Activated CD8-positive, alpha-beta T cell treated with anti-CD3 and anti-CD28 coated beads for 36 hours (primary cell): ENCODE results near the gene SLC38A1. TPM values are rescaled to one million over a fixed set of nuclear protein-coding genes. Genes with fewer than 3 reads are reported as not detected.

Source experiments
- ATAC-seq: fragments of 200-7000 bp; cut with Tn5 transposase; one replicate; pipeline ENCODE4 v1.10.0; 2021; ENCODE audit warnings: mild to moderate bottlenecking, moderate library complexity
- CTCF ChIA-PET: fragments of 350-600 bp; sonication (Branson Sonifier 250); formaldehyde crosslinking; loops from one replicate; lab custom pipeline; 2021; ENCODE audit warnings: antibody characterized with exemption; lab: Charles Lee
- POLR2A ChIA-PET: fragments of 350-600 bp; sonication (Branson Sonifier 250); formaldehyde crosslinking; loops from one replicate; lab custom pipeline; 2021; ENCODE audit warnings: antibody characterized with exemption; lab: Charles Lee
- DNase-seq: peaks from one replicate; pipeline ENCODE4 v3.0.0-alpha.2; 2020
- H3K27ac Mint-ChIP-seq: one replicate; pipeline ENCODE4 v1.8.0; 2021; ENCODE audit warnings: mild to moderate bottlenecking, mixed read lengths
- H3K27me3 Mint-ChIP-seq: one replicate; pipeline ENCODE4 v1.8.0; 2021; ENCODE audit warnings: mixed read lengths
- H3K36me3 Mint-ChIP-seq: one replicate; pipeline ENCODE4 v1.8.0; 2021; ENCODE audit warnings: low read depth, mixed read lengths
- H3K4me1 Mint-ChIP-seq: one replicate; pipeline ENCODE4 v1.8.0; 2021; ENCODE audit warnings: low read depth, mixed read lengths
- H3K4me3 Mint-ChIP-seq: one replicate; pipeline ENCODE4 v1.8.0; 2021; ENCODE audit warnings: mild to moderate bottlenecking, moderate library complexity, mixed read lengths
- H3K9me3 Mint-ChIP-seq: one replicate; pipeline ENCODE4 v1.8.0; 2021; ENCODE audit warnings: mixed read lengths
- CTCF ChIP-seq: fragments of 200-600 bp; IDR thresholded peaks from one replicate; pipeline ENCODE4 v1.8.0; 2022; ENCODE audit warnings: antibody characterized with exemption, mild to moderate bottlenecking
- intact Hi-C: fragments of 100-400 bp; cut with micrococcal nuclease; formaldehyde crosslinking; loops from one replicate; pipeline ENCODE4 v1.10.0; 2022
- total RNA-seq, 2 experiments: library from RNA; stranded (reverse); gene quantifications; one replicate each; pipeline ENCODE4 v1.2.3, GENCODE V29; 2021

The SLC38A1 gene
- total RNA-seq, 2 experiments from 2014 or later: 167 to 168 TPM

DNA sequence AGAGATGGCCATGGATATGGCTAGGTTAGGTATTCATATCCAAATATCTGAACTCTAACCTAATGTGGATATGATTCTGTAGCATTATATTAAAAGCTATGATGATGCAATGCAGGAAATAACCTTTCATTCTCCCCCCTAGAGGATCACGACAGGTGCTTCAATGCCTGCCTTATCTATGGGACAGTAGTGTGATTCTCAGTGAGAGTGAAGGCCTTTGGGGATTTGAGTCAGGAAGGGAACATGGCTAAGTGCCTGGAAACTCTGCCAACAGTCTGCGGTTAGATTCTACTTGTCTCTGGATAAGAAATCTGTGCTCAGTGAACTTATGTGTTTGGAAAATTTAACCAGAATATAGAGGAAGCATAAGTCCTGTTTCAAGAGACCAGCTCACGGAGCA, 81.8 kb downstream of the SLC38A1 start:
- Mint-ChIP-seq H3K4me3 (no peak overlapping the region), H3K9me3 (peaks cover 9% of the 10 kb centered on the region), H3K4me1 (peaks cover 21% of the 10 kb centered on the region), H3K36me3 (peaks cover 65% of the 10 kb centered on the region), H3K27ac (peak overlapping the region; percentile 18), H3K27me3 (no peaks in the 10 kb centered on the region)
- ATAC-seq: no peak
- no peak for DNase-seq
- no peak for TF ChIP-seq CTCF
- CTCF ChIA-PET: no interaction called here
- intact Hi-C loops: no loop called here
- POLR2A ChIA-PET: interaction anchor here (0.5 to 2.7 kb wide), 7 partner anchors 9 to 352 kb away, joined by 3 to 8 read pairs (median 3); no protein-coding TSS in a partner anchor

DNA sequence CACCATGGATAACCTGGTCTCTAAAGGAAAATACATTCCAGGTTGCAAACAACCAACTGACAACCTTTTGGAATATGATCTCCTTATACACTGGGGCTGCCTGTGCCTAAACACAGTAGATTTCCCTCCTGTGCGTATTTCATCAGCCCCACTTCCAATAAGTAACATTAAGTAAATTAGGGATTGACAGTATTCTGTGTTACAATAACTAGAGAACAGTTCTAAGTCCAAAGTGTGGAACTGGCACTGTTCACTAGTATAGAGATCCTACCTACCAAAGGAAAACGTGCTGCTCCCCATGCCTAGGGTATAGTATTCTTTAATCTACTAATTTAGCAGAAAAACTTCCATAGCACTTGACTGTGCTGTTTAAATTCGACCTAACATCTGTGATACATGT, 82.8 kb downstream of the SLC38A1 start:
- Mint-ChIP-seq H3K27me3 (no peaks in the 10 kb centered on the region), H3K4me1 (peaks cover 21% of the 10 kb centered on the region), H3K9me3 (no peaks in the 10 kb centered on the region), H3K27ac (peak overlapping the region; percentile 38), H3K36me3 (peaks cover 61% of the 10 kb centered on the region), H3K4me3 (no peak overlapping the region)
- ChIA-PET POLR2A (interaction anchor here (1.0 to 2.7 kb wide), 4 partner anchors 13 to 84 kb away, joined by 3 to 8 read pairs (median 3); no protein-coding TSS in a partner anchor), CTCF (no interaction called here)
- intact Hi-C loops: no loop called here
- DNase-seq (no peak), ATAC-seq (no peak)
- TF ChIP-seq CTCF: no peak

DNA sequence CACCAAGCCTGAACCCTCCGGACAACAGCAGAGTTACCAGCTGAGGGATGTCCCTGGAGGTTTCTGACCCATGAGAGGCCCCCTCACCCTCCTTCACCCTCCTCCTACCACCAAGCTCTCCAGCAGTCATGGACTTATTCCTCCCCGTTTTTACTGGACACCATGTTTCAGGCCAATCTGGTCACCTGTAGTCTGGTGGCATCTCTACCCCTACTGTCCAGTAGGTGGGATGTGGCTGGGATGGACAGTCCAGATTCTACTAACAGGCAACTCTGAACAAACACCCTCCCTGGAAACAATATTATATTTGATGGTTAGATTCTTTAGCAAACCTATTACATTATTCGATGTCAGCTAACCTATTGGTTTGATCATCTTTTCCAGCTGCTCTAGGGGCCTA, 83.2 kb downstream of the SLC38A1 start:
- no peak for DNase-seq
- intact Hi-C loops: no loop called here
- Mint-ChIP-seq H3K36me3 (peaks cover 57% of the 10 kb centered on the region), H3K9me3 (no peaks in the 10 kb centered on the region), H3K4me1 (peaks cover 19% of the 10 kb centered on the region), H3K27me3 (no peaks in the 10 kb centered on the region), H3K4me3 (no peak overlapping the region), H3K27ac (peak overlapping the region; percentile 66)
- POLR2A ChIA-PET: interaction anchor here (0.5 to 1.3 kb wide), 6 partner anchors 9 to 84 kb away, joined by 3 to 6 read pairs (median 3); no protein-coding TSS in a partner anchor
- no peak for ATAC-seq
- CTCF ChIA-PET: interaction anchor here (1.2 kb wide), 1 partner anchor 114 kb away, joined by 3 read pairs; no protein-coding TSS in a partner anchor
- TF ChIP-seq CTCF: no peak

- Mint-ChIP-seq H3K4me1 (peaks cover 24% of the 10 kb centered on the region), H3K36me3 (peaks cover 50% of the 10 kb centered on the region), H3K9me3 (no peaks in the 10 kb centered on the region), H3K27me3 (no peaks in the 10 kb centered on the region), H3K4me3 (no peak overlapping the region), H3K27ac (peak overlapping the region; percentile 66)
- ATAC-seq (no peak), DNase-seq (no peak)
- intact Hi-C loops: no loop called here
- TF ChIP-seq CTCF: no peak
- POLR2A ChIA-PET: interaction anchor here (0.5 to 1.3 kb wide), 6 partner anchors 8 to 85 kb away, joined by 3 to 6 read pairs (median 3); no protein-coding TSS in a partner anchor
- CTCF ChIA-PET: interaction anchor here (1.2 kb wide), 1 partner anchor 114 kb away, joined by 3 read pairs; no protein-coding TSS in a partner anchor
These were observed 83.8 kb downstream of the SLC38A1 start for GRCh38 chr12:46184798-46185595.

GRCh38 chr12:46183112-46183511, 85.7 kb downstream of the SLC38A1 start:
- peaks cover 33% of the 10 kb centered on the region for H3K36me3 Mint-ChIP-seq

More at GRCh38 chr12:46183112-46183511, 85.7 kb downstream of the SLC38A1 start:
- ChIA-PET POLR2A (interaction anchor here (0.6 kb wide), 1 partner anchor 476 kb away, joined by 3 read pairs; no protein-coding TSS in a partner anchor), CTCF (no interaction called here)
- no peaks in the 10 kb centered on the region for H3K9me3 Mint-ChIP-seq
- peaks cover 33% of the 10 kb centered on the region for H3K4me1 Mint-ChIP-seq
- ATAC-seq (no peak), DNase-seq (no peak)
- no peak for TF ChIP-seq CTCF
- no peaks in the 10 kb centered on the region for H3K27me3 Mint-ChIP-seq
- H3K4me3 Mint-ChIP-seq: no peak overlapping the region
- H3K27ac Mint-ChIP-seq: peak overlapping the region; percentile 56
- intact Hi-C loops: no loop called here
